HG03095 (cell line): ENCODE measurements around the gene ZNF446.
"Not testable (repeated sequence)": the region's sequence is repeated elsewhere in the genome, so short reads cannot be mapped to it uniquely, and the experiment has no call there.

Source experiments
- ATAC-seq: cut with Tn5 transposase; IDR thresholded peaks from one replicate; pipeline ENCODE4 v1.9.1; 2021; ENCODE audit warnings: moderate library complexity; ENCODE audit not compliant: unreplicated experiment

Gene ZNF446

GRCh38 chr19:58469241-58470013 is 6.7 kb upstream of the ZNF446 start:
- no peak for ATAC-seq

DNA sequence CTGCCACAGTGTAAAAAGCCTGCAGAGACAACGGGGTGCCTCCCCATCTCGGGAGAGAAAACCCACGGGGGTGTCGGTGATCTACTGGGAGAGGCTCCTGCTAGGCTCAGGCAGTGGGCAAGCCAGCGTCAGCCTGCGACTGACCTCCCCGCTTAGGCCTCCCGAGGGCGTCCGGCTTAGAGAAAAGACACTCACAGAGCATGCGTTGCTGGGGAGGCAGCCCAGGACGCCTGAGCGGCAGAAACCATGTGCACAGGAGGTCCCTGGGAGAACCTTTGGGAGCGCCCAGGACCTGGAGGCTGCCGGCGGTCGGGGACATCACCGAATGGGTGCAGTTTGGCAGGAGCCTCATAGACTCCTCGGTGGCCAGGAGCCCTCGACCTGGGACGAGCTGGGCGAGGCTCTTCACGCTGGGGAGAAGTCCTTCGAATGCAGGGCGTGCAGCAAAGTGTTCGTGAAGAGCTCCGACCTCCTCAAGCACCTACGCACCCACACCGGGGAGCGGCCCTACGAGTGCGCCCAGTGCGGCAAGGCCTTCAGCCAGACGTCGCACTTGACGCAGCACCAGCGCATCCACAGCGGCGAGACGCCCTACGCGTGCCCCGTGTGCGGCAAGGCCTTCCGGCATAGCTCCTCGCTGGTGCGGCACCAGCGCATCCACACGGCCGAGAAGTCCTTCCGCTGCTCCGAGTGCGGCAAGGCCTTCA is 5.2 kb upstream of the ZNF446 start:
- not testable (repeated sequence) for ATAC-seq

GRCh38 chr19:58471736-58472135 is 4.4 kb upstream of the ZNF446 start:
- ATAC-seq = no peak

DNA sequence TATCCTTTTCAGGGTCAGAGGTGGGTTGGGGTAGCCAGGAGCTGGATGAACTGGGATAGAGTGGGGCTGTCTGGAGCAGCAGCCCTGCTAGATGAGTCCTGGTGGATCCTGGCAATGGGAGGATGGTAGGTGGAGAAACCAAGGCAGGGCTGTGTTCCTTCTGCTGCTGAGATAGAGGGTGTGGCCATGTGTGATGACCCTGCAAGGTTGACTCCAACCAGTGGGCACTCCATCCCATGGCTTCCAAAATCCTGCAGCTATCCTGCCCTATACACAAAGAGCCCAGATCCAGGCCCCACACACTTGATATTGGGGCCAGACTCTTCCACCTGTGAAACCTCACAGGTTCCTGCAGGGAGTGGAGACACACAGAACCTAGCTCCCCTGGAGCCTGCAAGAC is 2.4 kb upstream of the ZNF446 start:
- ATAC-seq = no peak

- no peak for ATAC-seq
Measured at GRCh38 chr19:58474291-58474996, 1.7 kb upstream of the ZNF446 start.

GRCh38 chr19:58474997-58475713 is 997 bp upstream of the ZNF446 start:
- ATAC-seq = no peak

- ATAC-seq = no peak
Measured at GRCh38 chr19:58476498-58477015, 405 bp downstream of the ZNF446 start.

- ATAC-seq = no peak
Measured at GRCh38 chr19:58477130-58477529, 978 bp downstream of the ZNF446 start.

DNA sequence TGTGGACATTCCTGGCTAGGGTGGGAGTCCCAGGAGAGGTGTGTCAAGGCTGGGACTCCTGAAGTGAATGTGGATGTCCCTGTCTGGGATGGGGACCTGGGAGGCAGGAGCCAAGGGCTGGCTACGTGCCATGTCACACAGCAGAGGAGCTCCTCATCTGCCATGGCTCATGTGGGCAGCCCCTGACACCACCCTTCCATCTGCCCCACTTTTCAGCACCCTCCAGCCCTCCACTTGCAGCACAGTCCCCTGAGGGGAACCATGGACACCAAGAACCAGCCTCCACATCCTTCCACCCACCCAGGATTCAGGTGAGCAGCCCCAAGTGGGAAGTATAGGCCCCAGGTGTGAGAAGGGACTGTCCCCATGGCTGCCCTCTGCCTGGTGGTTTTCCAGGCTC is 1.7 kb downstream of the ZNF446 start:
- ATAC-seq = no peak

DNA sequence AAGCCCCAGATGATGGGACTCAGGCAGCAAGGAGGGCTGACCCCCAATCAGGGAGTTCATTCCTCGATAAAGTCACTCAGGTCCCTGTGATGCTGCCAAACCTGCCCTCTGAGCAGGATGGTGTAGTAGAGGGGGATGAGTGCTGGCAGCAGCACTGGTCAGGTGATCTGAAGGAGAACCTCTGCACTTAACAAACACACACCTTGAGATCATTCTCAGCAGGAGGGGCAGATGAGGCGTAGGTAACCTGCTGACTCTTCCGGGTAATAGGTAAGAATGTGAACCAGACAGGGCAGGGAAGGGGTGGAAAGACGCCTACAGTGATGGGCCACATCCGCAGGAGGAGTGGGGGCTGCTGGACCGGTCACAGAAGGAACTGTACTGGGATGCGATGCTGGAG is 3.2 kb downstream of the ZNF446 start:
- no peak for ATAC-seq

DNA sequence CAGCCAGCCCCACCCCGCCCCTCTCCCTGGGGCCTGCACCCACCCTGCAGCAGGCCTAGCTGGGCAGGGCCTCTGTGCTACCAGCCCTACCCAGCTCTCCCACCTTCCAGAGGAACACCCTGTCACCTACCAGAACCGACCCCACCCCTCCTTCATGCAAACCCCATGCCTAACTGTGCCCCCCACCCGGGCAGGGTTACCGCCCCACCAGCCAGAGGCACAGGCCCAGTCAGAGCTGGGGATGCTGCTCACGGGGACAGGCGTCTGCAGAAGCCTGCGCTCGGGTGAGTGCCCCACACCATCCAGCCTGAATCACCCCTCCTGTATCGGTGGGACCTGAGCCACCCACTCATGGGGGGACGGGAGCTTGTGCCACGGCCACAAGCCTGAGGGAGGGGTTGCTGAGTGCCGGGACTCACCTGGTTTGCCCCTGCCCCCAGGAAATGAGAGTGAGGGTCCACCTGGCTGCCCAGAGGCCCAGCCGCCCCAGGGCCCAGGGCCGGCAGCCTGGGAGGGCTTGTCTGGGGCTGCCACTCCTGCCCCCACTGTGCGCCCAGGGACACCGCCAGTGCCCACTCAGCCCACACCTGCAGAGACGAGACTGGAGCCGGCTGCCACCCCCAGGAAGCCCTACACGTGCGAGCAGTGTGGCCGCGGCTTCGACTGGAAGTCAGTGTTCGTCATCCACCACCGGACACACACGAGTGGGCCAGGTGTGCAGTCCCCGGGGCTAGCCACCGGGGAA is 3.8 kb downstream of the ZNF446 start:
- ATAC-seq = no peak

- ATAC-seq = no peak
Measured at GRCh38 chr19:58480481-58480830, 4.3 kb downstream of the ZNF446 start.

GRCh38 chr19:58480831-58481230 is 4.7 kb downstream of the ZNF446 start:
- ATAC-seq = no peak

DNA sequence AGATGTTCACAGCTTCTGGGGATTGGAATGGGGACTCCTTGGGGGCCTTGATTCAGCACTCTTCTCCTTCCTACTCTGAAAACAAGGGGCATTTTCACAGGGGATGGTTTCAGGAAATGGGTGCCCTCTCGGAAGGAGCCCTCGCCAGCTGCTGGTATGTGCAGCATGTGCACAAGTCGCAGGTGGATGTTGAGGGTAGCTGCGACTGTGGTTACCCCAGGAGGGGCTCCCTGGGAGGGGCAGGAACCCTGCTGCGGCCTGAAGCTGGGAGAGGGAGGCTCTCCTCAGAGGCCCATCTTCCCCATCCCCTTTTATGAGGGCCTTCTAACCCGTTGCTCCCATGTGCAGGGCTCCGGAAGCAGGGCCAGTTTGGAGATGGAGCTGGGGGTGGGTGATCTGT is 6.2 kb downstream of the ZNF446 start:
- ATAC-seq = no peak

DNA sequence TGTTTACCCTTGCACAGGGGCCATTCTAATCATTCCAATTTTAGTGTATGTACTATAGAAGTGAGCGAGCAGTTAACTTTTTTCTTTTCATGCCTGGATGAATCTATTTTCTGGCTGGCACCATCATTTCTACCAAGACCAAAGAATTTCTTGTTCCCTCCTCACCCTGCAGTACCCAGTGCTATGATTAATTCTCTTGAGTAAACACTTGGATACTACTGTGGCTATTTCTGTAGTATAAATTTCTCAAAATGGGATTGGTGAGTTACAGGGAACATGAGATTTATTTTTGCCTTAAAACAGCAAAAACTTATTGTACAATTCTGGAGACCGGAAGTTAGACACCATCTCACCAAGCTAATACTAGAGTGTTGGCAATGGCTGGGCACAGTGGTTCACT is 7.6 kb downstream of the ZNF446 start:
- no peak for ATAC-seq

GRCh38 chr19:58484349-58484748 is 8.2 kb downstream of the ZNF446 start:
- ATAC-seq = not testable (repeated sequence)

- no peak for ATAC-seq
Measured at GRCh38 chr19:58491393-58491792, 15.2 kb downstream of the ZNF446 start.

- no peak for ATAC-seq
Measured at GRCh38 chr19:58492265-58492664, 16.1 kb downstream of the ZNF446 start.

- no peak for ATAC-seq
Measured at GRCh38 chr19:58497634-58498170, 21.6 kb downstream of the ZNF446 start.
